Measurements from ENCODE around the gene TEX10.

DNA sequence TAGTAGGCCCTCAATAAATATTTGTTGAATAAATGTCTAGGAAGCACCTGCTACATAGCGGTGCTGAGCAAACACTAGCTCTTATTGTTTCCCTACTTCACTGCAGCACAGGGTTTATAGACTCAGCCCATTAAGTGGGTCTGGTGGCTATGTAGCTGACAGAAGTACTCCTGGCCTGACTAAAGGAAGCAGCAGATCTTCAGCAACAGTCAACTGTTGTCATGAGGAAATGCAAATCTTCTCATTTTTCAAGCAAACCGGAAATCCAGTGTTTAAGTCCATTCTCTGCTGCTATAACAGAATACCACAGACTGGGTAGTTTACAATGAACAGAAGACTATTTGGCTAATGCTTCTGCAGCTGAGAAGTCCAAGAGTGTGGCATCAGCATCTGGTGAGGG, 2.8 kb upstream of the TEX10 start:
- TF ChIP-seq, protein P1, sequence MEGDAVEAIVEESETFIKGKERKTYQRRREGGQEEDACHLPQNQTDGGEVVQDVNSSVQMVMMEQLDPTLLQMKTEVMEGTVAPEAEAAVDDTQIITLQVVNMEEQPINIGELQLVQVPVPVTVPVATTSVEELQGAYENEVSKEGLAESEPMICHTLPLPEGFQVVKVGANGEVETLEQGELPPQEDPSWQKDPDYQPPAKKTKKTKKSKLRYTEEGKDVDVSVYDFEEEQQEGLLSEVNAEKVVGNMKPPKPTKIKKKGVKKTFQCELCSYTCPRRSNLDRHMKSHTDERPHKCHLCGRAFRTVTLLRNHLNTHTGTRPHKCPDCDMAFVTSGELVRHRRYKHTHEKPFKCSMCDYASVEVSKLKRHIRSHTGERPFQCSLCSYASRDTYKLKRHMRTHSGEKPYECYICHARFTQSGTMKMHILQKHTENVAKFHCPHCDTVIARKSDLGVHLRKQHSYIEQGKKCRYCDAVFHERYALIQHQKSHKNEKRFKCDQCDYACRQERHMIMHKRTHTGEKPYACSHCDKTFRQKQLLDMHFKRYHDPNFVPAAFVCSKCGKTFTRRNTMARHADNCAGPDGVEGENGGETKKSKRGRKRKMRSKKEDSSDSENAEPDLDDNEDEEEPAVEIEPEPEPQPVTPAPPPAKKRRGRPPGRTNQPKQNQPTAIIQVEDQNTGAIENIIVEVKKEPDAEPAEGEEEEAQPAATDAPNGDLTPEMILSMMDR (IDR thresholded peaks at IDR 0.05) = no peak
- no peak for TF ChIP-seq POLR2A (IDR thresholded peaks at IDR 0.05)

Measured in lower leg skin (tissue), 3 donors.